Glomerular endothelial cell (primary cell): ENCODE results near the gene IFITM5. TPM values are rescaled to one million over a fixed set of nuclear protein-coding genes. Genes with fewer than 3 reads are reported as not detected.
"Not testable (repeated sequence)": the region's sequence is repeated elsewhere in the genome, so short reads cannot be mapped to it uniquely, and the experiment has no call there.

Source experiments
- DNase-seq: peaks from one replicate; pipeline ENCODE4 v3.0.0-alpha.2; 2011; ENCODE audit warnings: low read depth, low spot score; ENCODE audit errors: extremely low read depth
- total RNA-seq: library from RNA; depleted of rRNA; stranded (reverse); fragments of >200 nt; gene quantifications from 2 replicates; pipeline ENCODE4 v1.2.3, GENCODE V29; 2015

The IFITM5 gene
- total RNA-seq, 1 donor from 2014 or later = not detected

GRCh38 chr11:313304-313786 is 14.0 kb upstream of the IFITM5 start:
- no peak for DNase-seq

- DNase-seq = no peak
Measured at GRCh38 chr11:312092-312816, 12.9 kb upstream of the IFITM5 start.

GRCh38 chr11:311013-311748 is 11.9 kb upstream of the IFITM5 start:
- not testable (repeated sequence) for DNase-seq

- not testable (repeated sequence) for DNase-seq
Measured at GRCh38 chr11:309979-310572, 10.8 kb upstream of the IFITM5 start.

GRCh38 chr11:308740-309665 is 9.7 kb upstream of the IFITM5 start:
- not testable (repeated sequence) for DNase-seq

- not testable (repeated sequence) for DNase-seq
Measured at GRCh38 chr11:307766-308708, 8.7 kb upstream of the IFITM5 start, which contains the start of gene IFITM2. Gene IFITM2, plus strand, starts transcription at chr11:307816. Its CDS starts 377 bp downstream, at chr11:308193.

- no peak for DNase-seq
Measured at GRCh38 chr11:306645-307371, 7.5 kb upstream of the IFITM5 start.

GRCh38 chr11:305844-306211 is 6.5 kb upstream of the IFITM5 start:
- no peak for DNase-seq

- no peak for DNase-seq
Measured at GRCh38 chr11:304915-305843, 5.9 kb upstream of the IFITM5 start.

- DNase-seq = no peak
Measured at GRCh38 chr11:304061-304506, 4.8 kb upstream of the IFITM5 start.

GRCh38 chr11:303363-303762 is 4.0 kb upstream of the IFITM5 start:
- DNase-seq = no peak

GRCh38 chr11:299951-300735 is 817 bp upstream of the IFITM5 start:
- no peak for DNase-seq

GRCh38 chr11:298406-299065 is 790 bp downstream of the IFITM5 start:
- DNase-seq = no peak

- no peak for DNase-seq
Measured at GRCh38 chr11:297586-298405, 1.5 kb downstream of the IFITM5 start.

- no peak for DNase-seq
Measured at GRCh38 chr11:297051-297585, 2.2 kb downstream of the IFITM5 start.
